A549 (cell line): ENCODE measurements around the gene IGSF3.

ENCODE experiments used
- CBX8 ChIP-seq: fragments of 200-600 bp; sonication (generic); IDR thresholded peaks from 2 replicates; pipeline ENCODE4 v1.6.1; 2016
- CHD2 ChIP-seq: fragments of 150-350 bp; IDR thresholded peaks from 2 replicates; pipeline ENCODE4 v1.6.1; 2014; ENCODE audit warnings: low read length; ENCODE audit not compliant: partially characterized antibody
- CTCF ChIP-seq: fragments of >200 bp; sonication (Bioruptor Twin); formaldehyde crosslinking; IDR thresholded peaks from 3 replicates; pipeline ENCODE4 v1.5.1; 2016
- HDAC2 ChIP-seq: fragments of 200-600 bp; sonication (generic); IDR thresholded peaks from 2 replicates; pipeline ENCODE4 v1.6.1; 2016
- HOXA7 ChIP-seq: fragments of 250-450 bp; sonication (Bioruptor Pico); IDR thresholded peaks from 2 replicates; pipeline ENCODE4 v1.5.0; 2020; ENCODE audit warnings: mild to moderate bottlenecking, moderate library complexity
- JUNB ChIP-seq: fragments of >200 bp; sonication (Bioruptor Twin); formaldehyde crosslinking; IDR thresholded peaks from 2 replicates; pipeline ENCODE4 v1.6.1; 2016
- MAFK ChIP-seq: fragments of 450-650 bp; IDR thresholded peaks from 2 replicates; pipeline ENCODE4 v1.6.1; 2014; ENCODE audit not compliant: partially characterized antibody
- MAX ChIP-seq: IDR thresholded peaks from 2 replicates; pipeline ENCODE4 v1.6.1; 2012

GRCh38 chr1:116567790-116568661 lies 99.5 kb downstream of the IGSF3 start:
- TF ChIP-seq CTCF, result no peak
- TF ChIP-seq MAFK, result no peak
- TF ChIP-seq CBX8, result no peak
- TF ChIP-seq JUNB, result no peak
- no peak for TF ChIP-seq CHD2
- TF ChIP-seq MAX, result no peak
- no peak for TF ChIP-seq HOXA7 (CRISPR knock-in tag)
- TF ChIP-seq HDAC2, result no peak
